A549 (cell line): ENCODE data around the gene TMC7.

Source experiments
- EP300 ChIP-seq, 2 experiments: fragments of >200 bp; sonication (Bioruptor Twin); formaldehyde crosslinking; IDR thresholded peaks; 2 replicates in 1 of 2; 3 replicates in 1 of 2; pipeline ENCODE4 v1.6.1; 2016 to 2017
- ZFP36 ChIP-seq: fragments of 450-650 bp; IDR thresholded peaks from 2 replicates; pipeline ENCODE4 v1.6.1; 2014; ENCODE audit warnings: borderline replicate concordance; ENCODE audit not compliant: partially characterized antibody
- TF ChIP-seq, protein P1 (sequence below): fragments of >200 bp; sonication (Bioruptor Twin); formaldehyde crosslinking; IDR thresholded peaks from 3 replicates; pipeline ENCODE4 v1.5.1; 2016
- TF ChIP-seq, protein P2 (sequence below): fragments of 200-600 bp; sonication (generic); IDR thresholded peaks from 2 replicates; pipeline ENCODE4 v1.6.1; 2016; ENCODE audit warnings: antibody characterized with exemption, mild to moderate bottlenecking, moderate library complexity
- TF ChIP-seq, protein P3 (sequence below): fragments of >200 bp; sonication (Bioruptor Twin); formaldehyde crosslinking; IDR thresholded peaks from 3 replicates; pipeline ENCODE4 v1.6.1; 2016

DNA sequence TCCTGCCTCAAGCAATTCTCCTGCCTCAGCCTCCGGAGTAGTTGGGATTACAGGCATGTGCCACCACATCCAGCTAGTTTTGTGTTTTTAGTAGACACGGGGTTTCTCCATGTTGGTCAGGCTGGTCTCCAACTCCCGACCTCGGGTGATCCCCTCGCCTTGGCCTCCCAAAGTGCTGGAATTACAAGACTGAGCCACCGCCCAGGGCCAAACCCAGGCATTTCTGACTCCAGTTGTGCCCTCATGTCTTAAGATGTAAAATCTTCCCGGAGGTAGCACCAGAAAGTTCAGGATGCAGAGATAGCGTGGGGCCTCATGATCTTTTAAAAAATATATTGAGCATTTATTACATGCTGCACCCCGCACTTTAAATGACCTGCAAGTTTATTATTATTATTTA lies 44.7 kb upstream of the TMC7 start:
- TF ChIP-seq EP300 (IDR thresholded peaks at IDR 0.05) (no peak), ZFP36 (no peak)
- TF ChIP-seq, protein P1, sequence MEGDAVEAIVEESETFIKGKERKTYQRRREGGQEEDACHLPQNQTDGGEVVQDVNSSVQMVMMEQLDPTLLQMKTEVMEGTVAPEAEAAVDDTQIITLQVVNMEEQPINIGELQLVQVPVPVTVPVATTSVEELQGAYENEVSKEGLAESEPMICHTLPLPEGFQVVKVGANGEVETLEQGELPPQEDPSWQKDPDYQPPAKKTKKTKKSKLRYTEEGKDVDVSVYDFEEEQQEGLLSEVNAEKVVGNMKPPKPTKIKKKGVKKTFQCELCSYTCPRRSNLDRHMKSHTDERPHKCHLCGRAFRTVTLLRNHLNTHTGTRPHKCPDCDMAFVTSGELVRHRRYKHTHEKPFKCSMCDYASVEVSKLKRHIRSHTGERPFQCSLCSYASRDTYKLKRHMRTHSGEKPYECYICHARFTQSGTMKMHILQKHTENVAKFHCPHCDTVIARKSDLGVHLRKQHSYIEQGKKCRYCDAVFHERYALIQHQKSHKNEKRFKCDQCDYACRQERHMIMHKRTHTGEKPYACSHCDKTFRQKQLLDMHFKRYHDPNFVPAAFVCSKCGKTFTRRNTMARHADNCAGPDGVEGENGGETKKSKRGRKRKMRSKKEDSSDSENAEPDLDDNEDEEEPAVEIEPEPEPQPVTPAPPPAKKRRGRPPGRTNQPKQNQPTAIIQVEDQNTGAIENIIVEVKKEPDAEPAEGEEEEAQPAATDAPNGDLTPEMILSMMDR, result no peak
- TF ChIP-seq, protein P2, sequence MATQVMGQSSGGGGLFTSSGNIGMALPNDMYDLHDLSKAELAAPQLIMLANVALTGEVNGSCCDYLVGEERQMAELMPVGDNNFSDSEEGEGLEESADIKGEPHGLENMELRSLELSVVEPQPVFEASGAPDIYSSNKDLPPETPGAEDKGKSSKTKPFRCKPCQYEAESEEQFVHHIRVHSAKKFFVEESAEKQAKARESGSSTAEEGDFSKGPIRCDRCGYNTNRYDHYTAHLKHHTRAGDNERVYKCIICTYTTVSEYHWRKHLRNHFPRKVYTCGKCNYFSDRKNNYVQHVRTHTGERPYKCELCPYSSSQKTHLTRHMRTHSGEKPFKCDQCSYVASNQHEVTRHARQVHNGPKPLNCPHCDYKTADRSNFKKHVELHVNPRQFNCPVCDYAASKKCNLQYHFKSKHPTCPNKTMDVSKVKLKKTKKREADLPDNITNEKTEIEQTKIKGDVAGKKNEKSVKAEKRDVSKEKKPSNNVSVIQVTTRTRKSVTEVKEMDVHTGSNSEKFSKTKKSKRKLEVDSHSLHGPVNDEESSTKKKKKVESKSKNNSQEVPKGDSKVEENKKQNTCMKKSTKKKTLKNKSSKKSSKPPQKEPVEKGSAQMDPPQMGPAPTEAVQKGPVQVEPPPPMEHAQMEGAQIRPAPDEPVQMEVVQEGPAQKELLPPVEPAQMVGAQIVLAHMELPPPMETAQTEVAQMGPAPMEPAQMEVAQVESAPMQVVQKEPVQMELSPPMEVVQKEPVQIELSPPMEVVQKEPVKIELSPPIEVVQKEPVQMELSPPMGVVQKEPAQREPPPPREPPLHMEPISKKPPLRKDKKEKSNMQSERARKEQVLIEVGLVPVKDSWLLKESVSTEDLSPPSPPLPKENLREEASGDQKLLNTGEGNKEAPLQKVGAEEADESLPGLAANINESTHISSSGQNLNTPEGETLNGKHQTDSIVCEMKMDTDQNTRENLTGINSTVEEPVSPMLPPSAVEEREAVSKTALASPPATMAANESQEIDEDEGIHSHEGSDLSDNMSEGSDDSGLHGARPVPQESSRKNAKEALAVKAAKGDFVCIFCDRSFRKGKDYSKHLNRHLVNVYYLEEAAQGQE, result no peak
- TF ChIP-seq, protein P3, sequence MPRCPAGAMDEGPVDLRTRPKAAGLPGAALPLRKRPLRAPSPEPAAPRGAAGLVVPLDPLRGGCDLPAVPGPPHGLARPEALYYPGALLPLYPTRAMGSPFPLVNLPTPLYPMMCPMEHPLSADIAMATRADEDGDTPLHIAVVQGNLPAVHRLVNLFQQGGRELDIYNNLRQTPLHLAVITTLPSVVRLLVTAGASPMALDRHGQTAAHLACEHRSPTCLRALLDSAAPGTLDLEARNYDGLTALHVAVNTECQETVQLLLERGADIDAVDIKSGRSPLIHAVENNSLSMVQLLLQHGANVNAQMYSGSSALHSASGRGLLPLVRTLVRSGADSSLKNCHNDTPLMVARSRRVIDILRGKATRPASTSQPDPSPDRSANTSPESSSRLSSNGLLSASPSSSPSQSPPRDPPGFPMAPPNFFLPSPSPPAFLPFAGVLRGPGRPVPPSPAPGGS, result no peak
